ENCODE data around the gene TPSD1.

DNA sequence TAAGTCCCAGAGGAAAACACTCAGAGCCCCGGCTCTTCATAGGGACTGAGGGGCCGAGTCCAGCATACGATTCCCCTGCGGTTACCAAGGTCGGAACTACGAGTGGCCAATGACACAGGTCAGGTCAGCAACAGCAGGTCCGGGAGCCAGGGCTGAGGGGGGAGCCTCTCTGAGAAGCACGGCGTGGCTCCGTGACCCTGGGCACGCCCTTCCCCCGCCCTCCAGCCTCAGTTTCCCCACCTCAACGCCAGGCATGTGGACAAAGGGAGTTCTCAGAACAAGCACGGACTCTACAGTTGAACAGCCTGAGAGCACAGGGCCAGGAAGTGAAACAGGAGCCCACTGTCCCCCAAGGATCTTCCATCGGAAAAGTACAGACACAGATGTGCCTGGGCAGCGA is 25.6 kb downstream of the TPSD1 start:
- TF ChIP-seq, protein P1, sequence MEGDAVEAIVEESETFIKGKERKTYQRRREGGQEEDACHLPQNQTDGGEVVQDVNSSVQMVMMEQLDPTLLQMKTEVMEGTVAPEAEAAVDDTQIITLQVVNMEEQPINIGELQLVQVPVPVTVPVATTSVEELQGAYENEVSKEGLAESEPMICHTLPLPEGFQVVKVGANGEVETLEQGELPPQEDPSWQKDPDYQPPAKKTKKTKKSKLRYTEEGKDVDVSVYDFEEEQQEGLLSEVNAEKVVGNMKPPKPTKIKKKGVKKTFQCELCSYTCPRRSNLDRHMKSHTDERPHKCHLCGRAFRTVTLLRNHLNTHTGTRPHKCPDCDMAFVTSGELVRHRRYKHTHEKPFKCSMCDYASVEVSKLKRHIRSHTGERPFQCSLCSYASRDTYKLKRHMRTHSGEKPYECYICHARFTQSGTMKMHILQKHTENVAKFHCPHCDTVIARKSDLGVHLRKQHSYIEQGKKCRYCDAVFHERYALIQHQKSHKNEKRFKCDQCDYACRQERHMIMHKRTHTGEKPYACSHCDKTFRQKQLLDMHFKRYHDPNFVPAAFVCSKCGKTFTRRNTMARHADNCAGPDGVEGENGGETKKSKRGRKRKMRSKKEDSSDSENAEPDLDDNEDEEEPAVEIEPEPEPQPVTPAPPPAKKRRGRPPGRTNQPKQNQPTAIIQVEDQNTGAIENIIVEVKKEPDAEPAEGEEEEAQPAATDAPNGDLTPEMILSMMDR (IDR thresholded peaks at IDR 0.05), result no peak
- TF ChIP-seq POLR2AphosphoS5 (IDR thresholded peaks at IDR 0.05; ENCODE audit: low read depth, low read length) (no peak), EP300 (IDR thresholded peaks at IDR 0.05; ENCODE audit: borderline replicate concordance in 1 of 2, low read depth in 1 of 2, low read length in 1 of 2) (no peak)
- TF ChIP-seq, protein P2, sequence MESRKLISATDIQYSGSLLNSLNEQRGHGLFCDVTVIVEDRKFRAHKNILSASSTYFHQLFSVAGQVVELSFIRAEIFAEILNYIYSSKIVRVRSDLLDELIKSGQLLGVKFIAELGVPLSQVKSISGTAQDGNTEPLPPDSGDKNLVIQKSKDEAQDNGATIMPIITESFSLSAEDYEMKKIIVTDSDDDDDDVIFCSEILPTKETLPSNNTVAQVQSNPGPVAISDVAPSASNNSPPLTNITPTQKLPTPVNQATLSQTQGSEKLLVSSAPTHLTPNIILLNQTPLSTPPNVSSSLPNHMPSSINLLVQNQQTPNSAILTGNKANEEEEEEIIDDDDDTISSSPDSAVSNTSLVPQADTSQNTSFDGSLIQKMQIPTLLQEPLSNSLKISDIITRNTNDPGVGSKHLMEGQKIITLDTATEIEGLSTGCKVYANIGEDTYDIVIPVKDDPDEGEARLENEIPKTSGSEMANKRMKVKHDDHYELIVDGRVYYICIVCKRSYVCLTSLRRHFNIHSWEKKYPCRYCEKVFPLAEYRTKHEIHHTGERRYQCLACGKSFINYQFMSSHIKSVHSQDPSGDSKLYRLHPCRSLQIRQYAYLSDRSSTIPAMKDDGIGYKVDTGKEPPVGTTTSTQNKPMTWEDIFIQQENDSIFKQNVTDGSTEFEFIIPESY (IDR thresholded peaks at IDR 0.05; ENCODE audit: borderline replicate concordance, low read depth), result no peak
- TF ChIP-seq, protein P3, sequence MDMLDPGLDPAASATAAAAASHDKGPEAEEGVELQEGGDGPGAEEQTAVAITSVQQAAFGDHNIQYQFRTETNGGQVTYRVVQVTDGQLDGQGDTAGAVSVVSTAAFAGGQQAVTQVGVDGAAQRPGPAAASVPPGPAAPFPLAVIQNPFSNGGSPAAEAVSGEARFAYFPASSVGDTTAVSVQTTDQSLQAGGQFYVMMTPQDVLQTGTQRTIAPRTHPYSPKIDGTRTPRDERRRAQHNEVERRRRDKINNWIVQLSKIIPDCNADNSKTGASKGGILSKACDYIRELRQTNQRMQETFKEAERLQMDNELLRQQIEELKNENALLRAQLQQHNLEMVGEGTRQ (IDR thresholded peaks at IDR 0.05; ENCODE audit: borderline replicate concordance, low read depth, low read length), result no peak
- TF ChIP-seq, protein P4, sequence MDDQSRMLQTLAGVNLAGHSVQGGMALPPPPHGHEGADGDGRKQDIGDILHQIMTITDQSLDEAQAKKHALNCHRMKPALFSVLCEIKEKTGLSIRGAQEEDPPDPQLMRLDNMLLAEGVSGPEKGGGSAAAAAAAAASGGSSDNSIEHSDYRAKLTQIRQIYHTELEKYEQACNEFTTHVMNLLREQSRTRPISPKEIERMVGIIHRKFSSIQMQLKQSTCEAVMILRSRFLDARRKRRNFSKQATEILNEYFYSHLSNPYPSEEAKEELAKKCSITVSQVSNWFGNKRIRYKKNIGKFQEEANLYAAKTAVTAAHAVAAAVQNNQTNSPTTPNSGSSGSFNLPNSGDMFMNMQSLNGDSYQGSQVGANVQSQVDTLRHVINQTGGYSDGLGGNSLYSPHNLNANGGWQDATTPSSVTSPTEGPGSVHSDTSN (IDR thresholded peaks at IDR 0.05), result no peak
